ENCODE results near the gene NANOGP8. TPM values are rescaled to one million over a fixed set of nuclear protein-coding genes. Genes with fewer than 3 reads are reported as not detected.

NANOGP8 gene
- polyA plus RNA-seq, 1 donor from 2014 or later, result not detected

GRCh38 chr15:35130245-35130644 lies 45.1 kb upstream of the NANOGP8 start:
- Histone ChIP-seq H3K79me2 (replicated peaks; ENCODE audit: insufficient read depth, low read length) (no peaks in the 10 kb centered on the region), H3K4me3 (ENCODE audit: low read length) (no peak overlapping the region), H3K9me2 (ENCODE audit: insufficient read depth, low read length) (no peaks in the 10 kb centered on the region), H3K4me2 (ENCODE audit: low read length) (no peak overlapping the region), H3K27ac (ENCODE audit: low read length) (no peak overlapping the region), H3K27me3 (ENCODE audit: insufficient read depth, low read depth, low read length) (no peaks in the 10 kb centered on the region), H3K36me3 (ENCODE audit: insufficient read depth, low read length) (no peaks in the 10 kb centered on the region), H3K9ac (ENCODE audit: low read length) (no peak overlapping the region), H3K9me3 (ENCODE audit: low read length) (no peaks in the 10 kb centered on the region), H4K20me1 (ENCODE audit: insufficient read depth) (no peaks in the 10 kb centered on the region), H2AFZ (ENCODE audit: low read depth, low read length) (no peak overlapping the region), H3F3A (ENCODE audit: insufficient read depth, low read length, poor library complexity, severe bottlenecking) (no peaks in the 10 kb centered on the region)
- TF ChIP-seq RAD21 (conservative IDR thresholded peaks at IDR 0.05), result no peak
- no peak for TF ChIP-seq TAF1 (IDR thresholded peaks at IDR 0.05; ENCODE audit: low read depth)
- TF ChIP-seq MXI1 (conservative IDR thresholded peaks at IDR 0.05; ENCODE audit: poor library complexity, severe bottlenecking), result no peak

GRCh38 chr15:35129361-35129760 lies 44.3 kb upstream of the NANOGP8 start:
- no peak for TF ChIP-seq SMC3 (conservative IDR thresholded peaks at IDR 0.05; ENCODE audit: poor library complexity)
- no peak for TF ChIP-seq EZH2 (IDR thresholded peaks at IDR 0.05; ENCODE audit: borderline replicate concordance, insufficient read depth, low read length, poor library complexity, severe bottlenecking)
- no peak for TF ChIP-seq MXI1 (conservative IDR thresholded peaks at IDR 0.05; ENCODE audit: poor library complexity, severe bottlenecking)
- TF ChIP-seq REST (IDR thresholded peaks at IDR 0.05; ENCODE audit: borderline replicate concordance), result no peak
- no peak for TF ChIP-seq POLR2AphosphoS5 (IDR thresholded peaks at IDR 0.05)
- no peak for TF ChIP-seq TAF1 (IDR thresholded peaks at IDR 0.05; ENCODE audit: low read depth)
- TF ChIP-seq RAD21 (conservative IDR thresholded peaks at IDR 0.05), result no peak
- no peak for TF ChIP-seq CTCF (IDR thresholded peaks at IDR 0.05; ENCODE audit: poor library complexity, severe bottlenecking)
- no peak for TF ChIP-seq EP300 (conservative IDR thresholded peaks at IDR 0.05; ENCODE audit: poor library complexity, severe bottlenecking)
- no peaks in the 10 kb centered on the region for H4K20me1 ChIP-seq (ENCODE audit: insufficient read depth)

GRCh38 chr15:35127717-35128116 lies 42.6 kb upstream of the NANOGP8 start:
- TF ChIP-seq RAD21 (conservative IDR thresholded peaks at IDR 0.05), result no peak
- no peak for TF ChIP-seq POLR2AphosphoS5 (IDR thresholded peaks at IDR 0.05)
- no peak for TF ChIP-seq TAF1 (IDR thresholded peaks at IDR 0.05; ENCODE audit: low read depth)
- no peak for TF ChIP-seq MXI1 (conservative IDR thresholded peaks at IDR 0.05; ENCODE audit: poor library complexity, severe bottlenecking)
- TF ChIP-seq EP300 (conservative IDR thresholded peaks at IDR 0.05; ENCODE audit: poor library complexity, severe bottlenecking), result no peak
- TF ChIP-seq CTCF (IDR thresholded peaks at IDR 0.05; ENCODE audit: poor library complexity, severe bottlenecking), result no peak
- TF ChIP-seq EZH2 (IDR thresholded peaks at IDR 0.05; ENCODE audit: borderline replicate concordance, insufficient read depth, low read length, poor library complexity, severe bottlenecking), result no peak
- no peak for TF ChIP-seq REST (IDR thresholded peaks at IDR 0.05; ENCODE audit: borderline replicate concordance)
- TF ChIP-seq SMC3 (conservative IDR thresholded peaks at IDR 0.05; ENCODE audit: poor library complexity), result no peak
- no peaks in the 10 kb centered on the region for H3K9me2 ChIP-seq (ENCODE audit: insufficient read depth, low read length)
- H3K4me2 ChIP-seq (ENCODE audit: low read length), result no peak overlapping the region
- H3K36me3 ChIP-seq (ENCODE audit: insufficient read depth, low read length), result no peaks in the 10 kb centered on the region
- H3K27me3 ChIP-seq (ENCODE audit: insufficient read depth, low read depth, low read length), result no peaks in the 10 kb centered on the region
- no peak overlapping the region for H3K27ac ChIP-seq (ENCODE audit: low read length)
- H3K9ac ChIP-seq (ENCODE audit: low read length), result no peak overlapping the region
- H3K9me3 ChIP-seq (ENCODE audit: low read length), result no peaks in the 10 kb centered on the region
- H3F3A ChIP-seq (ENCODE audit: insufficient read depth, low read length, poor library complexity, severe bottlenecking), result no peaks in the 10 kb centered on the region
- H2AFZ ChIP-seq (ENCODE audit: low read depth, low read length), result no peak overlapping the region
- H4K20me1 ChIP-seq (ENCODE audit: insufficient read depth), result no peaks in the 10 kb centered on the region
- no peak overlapping the region for H3K4me3 ChIP-seq (ENCODE audit: low read length)
- H3K79me2 ChIP-seq (replicated peaks; ENCODE audit: insufficient read depth, low read length), result no peaks in the 10 kb centered on the region

More at GRCh38 chr15:35129361-35129760, 44.3 kb upstream of the NANOGP8 start:
- H3F3A ChIP-seq (ENCODE audit: insufficient read depth, low read length, poor library complexity, severe bottlenecking), result no peaks in the 10 kb centered on the region
- H2AFZ ChIP-seq (ENCODE audit: low read depth, low read length), result no peak overlapping the region
- H3K27me3 ChIP-seq (ENCODE audit: insufficient read depth, low read depth, low read length), result no peaks in the 10 kb centered on the region
- no peak overlapping the region for H3K9ac ChIP-seq (ENCODE audit: low read length)
- no peaks in the 10 kb centered on the region for H3K9me3 ChIP-seq (ENCODE audit: low read length)
- no peaks in the 10 kb centered on the region for H3K9me2 ChIP-seq (ENCODE audit: insufficient read depth, low read length)
- no peak overlapping the region for H3K4me2 ChIP-seq (ENCODE audit: low read length)
- H3K27ac ChIP-seq (ENCODE audit: low read length), result no peak overlapping the region
- H3K79me2 ChIP-seq (replicated peaks; ENCODE audit: insufficient read depth, low read length), result no peaks in the 10 kb centered on the region
- H3K4me3 ChIP-seq (ENCODE audit: low read length), result no peak overlapping the region
- no peaks in the 10 kb centered on the region for H3K36me3 ChIP-seq (ENCODE audit: insufficient read depth, low read length)
